IPS-11a (cell line): ENCODE measurements around the gene SLC6A14.

Experiments used
- H3K4me3 ChIP-seq: one replicate; pipeline ENCODE4 v1.5.1; 2013; ENCODE audit warnings: low read depth, low read length, control low read depth

Gene SLC6A14, protein sequence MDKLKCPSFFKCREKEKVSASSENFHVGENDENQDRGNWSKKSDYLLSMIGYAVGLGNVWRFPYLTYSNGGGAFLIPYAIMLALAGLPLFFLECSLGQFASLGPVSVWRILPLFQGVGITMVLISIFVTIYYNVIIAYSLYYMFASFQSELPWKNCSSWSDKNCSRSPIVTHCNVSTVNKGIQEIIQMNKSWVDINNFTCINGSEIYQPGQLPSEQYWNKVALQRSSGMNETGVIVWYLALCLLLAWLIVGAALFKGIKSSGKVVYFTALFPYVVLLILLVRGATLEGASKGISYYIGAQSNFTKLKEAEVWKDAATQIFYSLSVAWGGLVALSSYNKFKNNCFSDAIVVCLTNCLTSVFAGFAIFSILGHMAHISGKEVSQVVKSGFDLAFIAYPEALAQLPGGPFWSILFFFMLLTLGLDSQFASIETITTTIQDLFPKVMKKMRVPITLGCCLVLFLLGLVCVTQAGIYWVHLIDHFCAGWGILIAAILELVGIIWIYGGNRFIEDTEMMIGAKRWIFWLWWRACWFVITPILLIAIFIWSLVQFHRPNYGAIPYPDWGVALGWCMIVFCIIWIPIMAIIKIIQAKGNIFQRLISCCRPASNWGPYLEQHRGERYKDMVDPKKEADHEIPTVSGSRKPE

DNA sequence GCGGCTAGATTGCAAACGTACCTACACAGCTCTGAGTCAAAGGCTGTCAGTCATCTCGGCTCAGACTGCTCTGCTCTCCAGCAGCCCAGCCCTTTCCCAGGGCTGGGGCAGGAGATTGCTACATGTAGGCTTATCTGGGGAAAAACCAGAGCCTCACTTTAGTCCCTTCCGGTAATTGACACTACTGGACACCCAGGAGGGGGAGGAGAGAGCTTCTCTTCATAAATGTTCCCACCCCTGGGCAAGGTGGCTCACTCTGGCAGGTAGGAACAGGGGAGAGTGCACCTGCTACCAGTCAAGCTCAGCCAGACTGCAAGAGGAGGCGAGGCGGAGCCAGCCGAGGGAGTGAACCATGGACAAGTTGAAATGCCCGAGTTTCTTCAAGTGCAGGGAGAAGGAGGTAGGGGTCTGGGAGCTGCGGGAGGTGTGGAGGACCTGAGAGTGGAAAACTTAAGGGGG lies at the start of gene SLC6A14:
Gene SLC6A14 (plus strand): TSS at position 249 of the 459 bp plus-strand sequence. CDS start 104 bp downstream, at position 353.
- no peak within 1 kb of the TSS for H3K4me3 ChIP-seq

DNA sequence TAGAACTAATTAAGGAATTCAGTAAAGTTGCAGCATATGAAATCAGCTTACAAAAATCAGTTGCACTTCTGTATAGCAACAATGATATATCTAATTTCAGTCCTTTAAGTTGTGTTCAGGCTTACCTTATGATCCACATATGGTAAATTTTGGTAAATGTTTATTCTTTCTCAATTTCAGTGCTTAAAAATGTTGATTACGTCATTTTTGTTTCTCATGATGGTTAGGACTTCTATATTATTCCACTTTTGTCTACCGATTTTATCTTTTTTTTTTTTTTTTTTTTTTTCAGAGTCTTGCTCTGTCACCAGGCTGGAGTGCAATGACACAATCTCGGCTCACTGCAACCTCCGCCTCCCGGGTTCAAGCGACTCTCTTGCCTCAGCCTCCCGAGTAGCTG lies 40.7 kb upstream of the SLC6A14 start:
- no peak overlapping the region for H3K4me3 ChIP-seq

DNA sequence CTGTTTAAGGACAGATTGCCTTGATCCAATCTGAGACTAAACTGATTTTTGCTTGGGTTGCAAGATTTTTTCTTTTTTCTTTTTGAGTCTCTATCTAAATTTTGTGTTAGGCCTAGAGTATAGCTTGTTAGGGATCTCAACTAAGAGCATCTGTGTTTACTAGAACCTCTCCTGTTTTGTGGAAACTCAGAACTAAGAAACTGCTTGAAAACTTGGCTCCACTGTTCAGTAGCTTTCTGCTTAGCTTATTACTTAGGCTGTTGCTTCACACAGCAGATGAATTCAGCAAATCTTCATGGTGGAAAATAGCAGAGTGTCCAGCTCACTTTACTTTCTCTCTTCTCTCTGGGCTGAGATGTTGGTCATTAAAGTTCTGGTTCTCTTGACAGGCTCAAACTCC lies 36.7 kb upstream of the SLC6A14 start:
- H3K4me3 ChIP-seq = no peak overlapping the region

DNA sequence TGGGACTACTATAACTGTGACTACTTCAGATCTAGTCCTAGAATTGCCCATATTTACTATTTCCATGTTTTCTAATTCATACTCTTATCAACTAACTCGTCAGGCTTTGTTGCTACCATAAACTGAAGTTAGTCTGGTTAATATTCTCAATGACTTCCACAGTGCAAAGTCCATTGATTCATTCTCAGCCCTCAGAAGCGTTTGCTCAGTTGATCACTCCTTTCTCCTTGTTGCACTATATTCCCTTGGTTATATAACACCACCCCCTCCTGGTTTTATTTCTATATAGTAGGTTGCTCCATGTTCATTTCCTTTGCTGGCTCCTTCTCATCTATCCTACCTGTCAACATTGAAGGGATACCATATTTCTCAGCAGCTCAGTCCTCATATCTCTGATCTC lies 27.2 kb upstream of the SLC6A14 start:
- no peak overlapping the region for H3K4me3 ChIP-seq

DNA sequence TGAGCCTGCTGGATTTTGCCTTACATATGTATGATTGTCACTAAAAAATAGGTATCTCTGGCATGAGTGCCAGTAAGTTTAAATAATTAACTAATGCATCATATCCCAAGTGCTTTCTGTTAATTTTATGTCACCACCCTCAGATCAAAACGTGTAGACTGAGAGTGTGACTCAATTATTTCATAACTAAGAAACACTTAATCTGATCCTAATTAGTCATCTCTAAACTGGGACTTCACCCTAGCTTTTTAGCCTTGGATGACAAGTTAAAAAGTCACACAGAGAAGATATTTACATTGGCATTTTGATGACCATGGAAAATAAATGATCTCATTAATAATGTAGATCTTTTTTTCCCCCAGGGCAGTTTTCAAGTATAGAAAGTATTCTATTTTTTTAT lies 23.1 kb upstream of the SLC6A14 start:
- no peak overlapping the region for H3K4me3 ChIP-seq

DNA sequence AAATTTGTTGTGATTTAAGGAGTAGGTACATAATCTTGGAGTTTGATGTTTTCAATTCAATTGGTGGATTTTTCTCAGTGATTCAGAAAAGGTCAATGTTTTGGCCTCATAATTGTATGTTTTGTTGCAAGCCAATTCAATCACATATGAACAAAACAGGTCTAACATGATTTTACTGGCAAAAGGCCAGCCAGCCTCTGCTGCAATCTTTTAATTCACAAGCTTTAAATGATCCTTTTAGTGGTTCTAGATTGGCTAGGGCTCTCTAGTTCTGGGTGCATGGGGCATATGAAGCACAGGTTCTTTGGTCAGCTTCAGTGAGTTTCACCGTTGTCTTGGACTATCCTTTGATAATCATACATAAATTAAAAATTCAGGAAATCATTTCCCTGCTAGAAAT lies 19.2 kb upstream of the SLC6A14 start:
- no peak overlapping the region for H3K4me3 ChIP-seq

DNA sequence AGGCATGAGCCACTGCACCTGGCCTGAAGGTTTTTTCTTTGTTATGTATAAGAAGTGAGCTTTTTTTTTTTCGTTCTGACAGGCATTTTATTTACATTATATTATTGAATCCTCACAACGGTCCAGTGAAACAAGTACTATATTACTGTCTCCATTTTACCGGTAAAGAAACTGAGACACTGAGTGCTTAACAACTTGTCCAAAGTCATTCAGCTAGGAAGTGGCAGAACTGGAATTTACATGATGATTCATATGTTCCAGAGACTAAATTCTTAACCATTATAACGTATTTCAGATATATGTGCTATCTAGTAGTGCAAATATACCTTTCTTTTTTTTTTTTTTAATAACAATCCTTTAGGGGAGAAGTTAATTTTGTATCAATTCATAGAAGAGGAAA lies 18.4 kb upstream of the SLC6A14 start:
- no peak overlapping the region for H3K4me3 ChIP-seq

DNA sequence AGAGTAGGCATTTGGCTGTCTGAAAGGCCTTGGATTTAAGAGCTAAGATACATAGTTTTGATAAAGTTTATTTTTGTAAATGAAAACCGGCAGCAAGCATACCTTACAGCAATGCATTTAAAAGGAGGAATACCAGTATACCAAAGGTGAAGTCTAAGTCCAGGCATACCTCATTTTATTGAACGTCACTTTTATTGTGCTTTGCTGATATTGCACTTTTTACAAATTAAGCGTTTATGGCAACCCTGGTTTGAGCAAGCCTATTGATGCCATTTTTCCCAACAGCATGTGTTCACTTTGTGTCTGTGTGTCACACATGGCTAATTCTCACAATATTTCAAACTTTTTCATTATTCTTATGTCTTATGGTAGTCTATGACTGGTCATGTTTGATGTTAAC lies 8.4 kb upstream of the SLC6A14 start:
- no peak overlapping the region for H3K4me3 ChIP-seq

DNA sequence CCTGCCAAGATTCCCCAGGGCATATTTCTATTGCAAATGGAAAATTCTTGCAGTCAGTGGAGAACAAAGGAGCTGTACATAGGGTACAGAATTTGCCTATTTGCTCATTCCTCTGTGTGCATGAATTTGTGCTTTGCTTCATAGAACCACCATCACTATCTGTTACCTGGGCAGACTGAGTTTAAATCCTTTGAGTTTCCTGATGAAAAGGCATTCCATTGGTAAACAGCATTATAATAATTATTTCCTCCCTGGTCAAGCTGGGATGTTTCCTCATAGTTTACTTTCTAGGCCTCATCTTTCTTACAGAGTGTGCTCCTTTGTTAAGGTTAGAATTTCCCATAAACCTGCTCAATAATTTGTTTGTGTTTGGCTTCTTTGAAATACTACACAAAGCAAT lies 809 bp upstream of the SLC6A14 start:
- no peak overlapping the region for H3K4me3 ChIP-seq

DNA sequence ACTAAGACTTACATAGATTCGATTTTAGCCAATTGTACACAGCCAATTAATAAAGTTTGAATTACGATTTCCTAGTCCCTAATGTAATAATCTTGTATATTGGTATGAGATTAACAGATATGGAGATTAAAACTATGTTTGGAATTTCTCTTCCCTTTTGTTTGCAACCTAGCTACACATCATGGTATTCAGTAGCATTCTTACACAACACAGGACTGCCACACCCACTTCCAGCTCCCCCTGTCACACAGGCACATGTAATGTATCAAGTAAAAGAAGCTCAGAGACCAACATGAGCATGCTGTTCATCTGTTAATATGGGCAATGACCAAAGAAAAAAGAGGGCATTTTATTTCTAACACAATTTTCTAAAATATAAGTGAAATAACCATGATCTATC lies 12.8 kb downstream of the SLC6A14 start:
- H3K4me3 ChIP-seq = no peak overlapping the region

DNA sequence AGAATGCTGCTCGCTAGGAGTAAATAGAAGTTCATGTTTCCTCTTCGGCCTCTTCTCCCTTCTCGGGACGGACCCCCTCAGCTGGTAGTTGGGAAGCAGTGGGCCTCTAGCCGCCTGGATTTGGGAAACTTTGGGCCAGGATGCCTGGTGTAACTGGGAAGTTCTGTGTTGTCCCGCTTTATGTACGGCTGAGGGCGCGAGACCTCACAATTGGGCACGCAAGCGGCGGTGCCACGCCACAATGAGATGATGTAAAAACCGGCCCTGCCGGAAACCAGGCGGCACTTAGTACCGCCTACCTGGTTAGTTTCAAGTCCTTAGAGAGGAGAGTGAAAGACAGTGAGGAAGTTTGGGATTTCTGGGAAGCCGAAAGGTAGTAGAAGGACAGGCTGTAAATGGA lies 26.4 kb downstream of the SLC6A14 start, which contains the start of gene CT83:
Gene CT83 (minus strand): TSS at position 155 of the 400 bp plus-strand sequence. CDS start 120 bp downstream, at position 35.
- H3K4me3 ChIP-seq = no peak within 1 kb of the TSS

DNA sequence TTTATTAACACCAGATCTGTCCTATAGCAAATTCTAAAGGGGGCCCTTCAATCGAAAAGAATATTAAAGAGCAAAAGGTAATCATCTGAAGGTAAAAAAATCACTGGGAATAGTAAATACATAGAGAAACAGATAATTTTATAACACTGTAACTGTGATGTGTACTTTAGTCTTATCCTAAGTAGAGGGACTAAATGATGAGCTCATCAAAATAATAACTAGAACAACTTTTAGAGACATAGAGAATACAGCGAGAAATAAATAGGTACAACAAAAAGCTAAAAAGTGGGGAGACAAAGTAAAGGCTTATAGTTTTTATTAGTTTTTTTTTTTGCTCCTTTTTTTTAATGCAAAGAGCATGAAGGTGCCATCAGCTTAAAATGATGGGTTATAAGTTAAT lies 43.7 kb downstream of the SLC6A14 start:
- no peak overlapping the region for H3K4me3 ChIP-seq

DNA sequence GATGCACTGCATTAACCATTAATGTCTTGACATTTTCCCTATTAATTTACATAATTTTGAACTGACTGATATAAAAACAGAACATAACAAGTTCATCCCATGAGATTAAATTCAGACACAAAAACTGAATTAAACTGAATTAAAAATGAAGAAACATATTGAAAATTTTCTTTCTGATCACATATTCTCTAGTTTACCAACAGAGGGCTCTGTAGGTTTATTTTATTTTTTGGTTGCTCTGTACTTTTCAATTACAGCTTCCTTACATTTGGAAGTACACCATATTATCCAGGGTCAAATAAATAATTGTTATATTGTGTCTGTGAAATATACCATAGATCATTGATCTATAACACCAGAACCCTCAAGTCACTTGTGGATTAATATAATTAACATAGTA lies 53.7 kb downstream of the SLC6A14 start:
- no peak overlapping the region for H3K4me3 ChIP-seq

DNA sequence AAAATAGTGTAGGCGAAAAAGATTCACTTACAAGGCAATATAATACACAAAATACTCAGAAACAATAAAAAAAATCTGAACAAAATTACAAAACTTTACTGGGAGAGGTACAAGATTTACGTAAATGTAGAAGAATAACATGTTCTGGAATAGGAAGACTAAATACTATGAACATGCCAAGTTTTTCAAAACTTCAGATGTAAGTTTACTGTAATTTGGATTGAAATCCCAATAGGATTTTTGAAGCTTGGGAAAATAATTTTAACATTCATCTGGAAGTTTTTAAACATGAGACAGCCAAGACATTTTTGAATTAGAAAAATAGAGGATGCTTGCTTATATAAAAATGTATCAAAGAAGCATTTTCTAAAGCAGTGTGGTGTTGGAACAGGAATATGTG lies 56.9 kb downstream of the SLC6A14 start:
- H3K4me3 ChIP-seq = no peak overlapping the region

DNA sequence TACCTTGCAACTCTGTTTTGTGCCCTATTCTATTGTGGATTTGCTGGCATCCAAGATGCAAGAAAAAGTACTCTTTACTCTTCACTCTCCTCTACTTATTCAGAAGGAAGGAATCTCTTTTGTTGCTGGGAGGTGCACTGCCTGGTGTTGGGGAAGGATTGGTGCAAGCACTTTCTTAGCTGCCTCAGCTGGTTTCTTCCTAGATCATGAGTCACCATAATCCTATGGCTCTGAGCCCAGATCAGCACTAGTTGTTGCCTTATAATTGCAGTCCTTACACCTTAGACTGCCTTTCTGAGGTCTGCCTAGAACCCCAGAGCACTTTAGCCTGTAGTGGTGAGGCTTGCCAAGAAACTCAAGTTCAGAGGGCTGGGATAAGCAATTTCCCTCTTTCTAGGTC lies 63.4 kb downstream of the SLC6A14 start:
- no peak overlapping the region for H3K4me3 ChIP-seq
